GM23338 (cell line): Measurements from ENCODE around the gene APOD. TPM values are rescaled to one million over a fixed set of nuclear protein-coding genes. Genes with fewer than 3 reads are reported as not detected.

ENCODE experiments used
- ATAC-seq: fragments of 200-7000 bp; cut with Tn5 transposase; 3 replicates; pipeline ENCODE4 v1.9.1; 2020
- DNase-seq: peaks from one replicate; pipeline ENCODE4 v3.0.0-alpha.2; 2015; ENCODE audit warnings: low spot score
- H2AFZ ChIP-seq: fragments of 200-600 bp; sonication (generic); 2 replicates; pipeline ENCODE4 v1.8.0; 2016; ENCODE audit warnings: antibody characterized with exemption, mild to moderate bottlenecking, moderate library complexity
- H3F3A ChIP-seq: fragments of 200-600 bp; sonication (generic); replicated peaks from 2 replicates; pipeline ENCODE4 v1.8.0; 2017; ENCODE audit warnings: antibody characterized with exemption, mixed run types, low read depth
- H3K27ac ChIP-seq: fragments of 200-600 bp; sonication (generic); 2 replicates; pipeline ENCODE4 v1.6.1; 2016; ENCODE audit warnings: low read depth
- H3K27me3 ChIP-seq: fragments of 200-600 bp; sonication (generic); 2 replicates; pipeline ENCODE4 v1.8.0; 2016; ENCODE audit warnings: mild to moderate bottlenecking, mixed run types, moderate library complexity; ENCODE audit not compliant: insufficient read depth
- H3K36me3 ChIP-seq: fragments of 200-600 bp; sonication (generic); 2 replicates; pipeline ENCODE4 v1.8.0; 2016; ENCODE audit warnings: mild to moderate bottlenecking; ENCODE audit not compliant: insufficient read depth
- H3K4me1 ChIP-seq: fragments of 200-600 bp; sonication (generic); 2 replicates; pipeline ENCODE4 v1.8.0; 2016; ENCODE audit warnings: mild to moderate bottlenecking, moderate library complexity; ENCODE audit not compliant: insufficient read depth
- H3K4me2 ChIP-seq: fragments of 200-600 bp; sonication (generic); 2 replicates; pipeline ENCODE4 v1.7.1; 2017; ENCODE audit warnings: mixed run types
- H3K4me3 ChIP-seq: fragments of 200-600 bp; sonication (generic); 2 replicates; pipeline ENCODE4 v1.6.1; 2016; ENCODE audit warnings: mixed run types
- H3K79me2 ChIP-seq: fragments of 200-600 bp; sonication (generic); replicated peaks from 2 replicates; pipeline ENCODE4 v1.8.0; 2017; ENCODE audit warnings: mild to moderate bottlenecking; ENCODE audit not compliant: insufficient read depth
- H3K9me2 ChIP-seq: fragments of 200-600 bp; sonication (generic); 2 replicates; pipeline ENCODE4 v1.8.0; 2017; ENCODE audit not compliant: insufficient read depth
- H4K20me1 ChIP-seq: fragments of 200-600 bp; sonication (generic); replicated peaks from 2 replicates; pipeline ENCODE4 v1.8.0; 2017; ENCODE audit warnings: mild to moderate bottlenecking; ENCODE audit not compliant: insufficient read depth
- H3K27ac Mint-ChIP-seq: 2 replicates; pipeline ENCODE4 v1.8.0; 2020; ENCODE audit warnings: inconsistent platforms, mild to moderate bottlenecking, moderate library complexity, mixed read lengths
- H3K27me3 Mint-ChIP-seq: 3 replicates; pipeline ENCODE4 v1.8.0; 2022; ENCODE audit warnings: low read depth, mild to moderate bottlenecking, moderate library complexity, mixed read lengths, inconsistent platforms; ENCODE audit not compliant: insufficient read depth, poor library complexity
- H3K36me3 Mint-ChIP-seq: 3 replicates; pipeline ENCODE4 v1.8.0; 2021; ENCODE audit warnings: low read depth, mild to moderate bottlenecking, inconsistent platforms, moderate library complexity, mixed read lengths
- H3K4me1 Mint-ChIP-seq: 3 replicates; pipeline ENCODE4 v1.8.0; 2020; ENCODE audit warnings: mild to moderate bottlenecking, inconsistent platforms, mixed read lengths
- H3K4me3 Mint-ChIP-seq: 3 replicates; pipeline ENCODE4 v1.8.0; 2021; ENCODE audit warnings: moderate library complexity, mild to moderate bottlenecking, inconsistent platforms, mixed read lengths
- H3K9me3 Mint-ChIP-seq: 3 replicates; pipeline ENCODE4 v1.8.0; 2020; ENCODE audit warnings: moderate library complexity, mild to moderate bottlenecking, inconsistent platforms, mixed read lengths
- CREB1 ChIP-seq: fragments of 250-450 bp; sonication (Bioruptor Pico); IDR thresholded peaks from 2 replicates; pipeline ENCODE4 v1.5.0; 2020; ENCODE audit warnings: low read depth, mild to moderate bottlenecking, moderate library complexity
- ETS1 ChIP-seq: IDR thresholded peaks from 2 replicates; pipeline ENCODE4 v1.6.1; 2016; ENCODE audit warnings: antibody characterized with exemption
- EZH2 ChIP-seq: fragments of 200-600 bp; sonication (generic); IDR thresholded peaks from one replicate; pipeline ENCODE4 v1.8.0; 2017; ENCODE audit warnings: antibody characterized with exemption, mild to moderate bottlenecking, low read depth; ENCODE audit not compliant: unreplicated experiment
- EZH2phosphoT487 ChIP-seq: fragments of 200-600 bp; sonication (generic); IDR thresholded peaks from one replicate; pipeline ENCODE4 v1.8.1; 2018; ENCODE audit warnings: antibody characterized with exemption; ENCODE audit not compliant: unreplicated experiment
- JUNB ChIP-seq: IDR thresholded peaks from one replicate; pipeline ENCODE4 v1.6.1; 2016; ENCODE audit warnings: antibody characterized with exemption; ENCODE audit not compliant: unreplicated experiment
- NANOG ChIP-seq: IDR thresholded peaks from 2 replicates; pipeline ENCODE4 v1.6.1; 2016; ENCODE audit warnings: antibody characterized with exemption, borderline replicate concordance
- POLR2AphosphoS5 ChIP-seq: IDR thresholded peaks from 2 replicates; pipeline ENCODE4 v1.6.1; 2016; ENCODE audit warnings: antibody characterized with exemption, low read depth
- REST ChIP-seq: IDR thresholded peaks from one replicate; pipeline ENCODE4 v1.6.1; 2018; ENCODE audit warnings: antibody characterized with exemption; ENCODE audit not compliant: unreplicated experiment
- STAT1 ChIP-seq: IDR thresholded peaks from one replicate; pipeline ENCODE4 v1.6.1; 2016; ENCODE audit warnings: antibody characterized with exemption; ENCODE audit not compliant: unreplicated experiment
- ZNF114 ChIP-seq: fragments of 250-450 bp; sonication (Bioruptor Pico); IDR thresholded peaks from 2 replicates; pipeline ENCODE4 v1.5.0; 2020; ENCODE audit warnings: mild to moderate bottlenecking, moderate library complexity
- ZNF462 ChIP-seq: fragments of 250-450 bp; sonication (Bioruptor Pico); IDR thresholded peaks from 2 replicates; pipeline ENCODE4 v1.5.0; 2020; ENCODE audit warnings: mild to moderate bottlenecking, moderate library complexity
- polyA plus RNA-seq: library from polyadenylated mRNA; unstranded; fragments of >200 nt; fragmentation: Nextera tagmentation; extraction: Ambion mirVana; gene quantifications from 2 replicates; pipeline ENCODE4 v1.2.1, GENCODE V29; 2016
- total RNA-seq: library from RNA; depleted of rRNA; stranded (reverse); fragments of >200 nt; shearing (Covaris generic); gene quantifications from 2 replicates; pipeline ENCODE4 v1.2.3, GENCODE V29; 2014

Gene APOD
- total and polyA plus RNA-seq, 2 experiments from 2014 or later = not detected

DNA sequence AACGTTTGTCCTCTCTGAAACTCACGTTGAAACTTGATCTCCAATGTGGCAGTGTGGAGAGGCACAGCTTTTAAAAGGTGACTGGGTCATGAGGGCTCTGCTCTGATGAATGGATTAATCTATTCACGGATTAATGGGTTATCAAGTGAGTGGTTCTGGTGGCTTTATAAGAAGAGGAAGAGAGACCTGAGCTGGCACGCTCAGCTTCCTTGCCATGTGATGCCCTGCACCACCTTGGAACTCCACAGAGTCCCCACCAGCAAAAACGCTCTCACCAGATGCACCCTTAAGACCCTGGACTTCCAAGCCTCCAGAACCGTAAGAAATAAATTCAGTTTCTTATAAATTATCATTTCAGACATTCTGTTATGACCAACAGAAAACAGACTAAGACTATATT, 43.2 kb downstream of the APOD start:
- H3K4me3 Mint-ChIP-seq = no peak overlapping the region
- no peaks in the 10 kb centered on the region for H3K9me3 Mint-ChIP-seq
- Histone ChIP-seq H3K4me1 (peaks cover 24% of the 10 kb centered on the region), H3K36me3 (no peaks in the 10 kb centered on the region), H4K20me1 (peaks cover 18% of the 10 kb centered on the region), H3K27me3 (peaks cover 26% of the 10 kb centered on the region), H3K4me3 (no peak overlapping the region), H3F3A (no peaks in the 10 kb centered on the region), H2AFZ (no peak overlapping the region), H3K9me2 (no peaks in the 10 kb centered on the region), H3K79me2 (peaks cover 67% of the 10 kb centered on the region), H3K4me2 (no peak overlapping the region), H3K27ac (no peak overlapping the region)
- TF ChIP-seq ZNF114 (CRISPR knock-in tag) (no peak), EZH2 (no peak)
- H3K27me3 Mint-ChIP-seq = peaks cover 8% of the 10 kb centered on the region
- no peaks in the 10 kb centered on the region for H3K36me3 Mint-ChIP-seq
- H3K27ac Mint-ChIP-seq = no peak overlapping the region
- no peak for DNase-seq
- ATAC-seq = no peak
- H3K4me1 Mint-ChIP-seq = peaks cover 21% of the 10 kb centered on the region; the same call in 2 of the 3 replicates

- no peak overlapping the region for H2AFZ ChIP-seq
- peaks cover 23% of the 10 kb centered on the region for H3K4me1 ChIP-seq
- no peak overlapping the region for H3K27ac ChIP-seq
- peaks cover 21% of the 10 kb centered on the region; the same call in 2 of the 3 replicates for H3K4me1 Mint-ChIP-seq
- no peaks in the 10 kb centered on the region for H3F3A ChIP-seq
- TF ChIP-seq JUNB (no peak), EZH2phosphoT487 (no peak), STAT1 (no peak), ZNF462 (CRISPR knock-in tag) (no peak), ETS1 (no peak), CREB1 (CRISPR knock-in tag) (no peak), ZNF114 (CRISPR knock-in tag) (no peak), NANOG (no peak), REST (no peak), POLR2AphosphoS5 (no peak)
- H3K36me3 Mint-ChIP-seq = no peaks in the 10 kb centered on the region; the same call in 2 of the 3 replicates
- peaks cover 21% of the 10 kb centered on the region for H4K20me1 ChIP-seq
- no peaks in the 10 kb centered on the region for H3K9me2 ChIP-seq
- no peaks in the 10 kb centered on the region for H3K9me3 Mint-ChIP-seq
- H3K4me2 ChIP-seq = no peak overlapping the region
- H3K27me3 ChIP-seq = peaks cover 24% of the 10 kb centered on the region
- DNase-seq (no peak), ATAC-seq (no peak)
- H3K79me2 ChIP-seq = peaks cover 72% of the 10 kb centered on the region
- H3K27ac Mint-ChIP-seq = no peak overlapping the region
- peaks cover 8% of the 10 kb centered on the region for H3K27me3 Mint-ChIP-seq
- H3K36me3 ChIP-seq = no peaks in the 10 kb centered on the region
- no peak overlapping the region for H3K4me3 ChIP-seq
- H3K4me3 Mint-ChIP-seq = no peak overlapping the region
These were observed 43.7 kb downstream of the APOD start for GRCh38 chr3:195540027-195540426.
